NCI-H345 treated with DMSO at 0.1 percent for 48 hours (cell line): ENCODE data around the gene PTGIS.

ENCODE experiments used
- DNase-seq: peaks from one replicate; lab custom pipeline; 2025; ENCODE audit not compliant: unreplicated experiment; lab: John Stamatoyannopoulos, UW

Gene PTGIS

DNA sequence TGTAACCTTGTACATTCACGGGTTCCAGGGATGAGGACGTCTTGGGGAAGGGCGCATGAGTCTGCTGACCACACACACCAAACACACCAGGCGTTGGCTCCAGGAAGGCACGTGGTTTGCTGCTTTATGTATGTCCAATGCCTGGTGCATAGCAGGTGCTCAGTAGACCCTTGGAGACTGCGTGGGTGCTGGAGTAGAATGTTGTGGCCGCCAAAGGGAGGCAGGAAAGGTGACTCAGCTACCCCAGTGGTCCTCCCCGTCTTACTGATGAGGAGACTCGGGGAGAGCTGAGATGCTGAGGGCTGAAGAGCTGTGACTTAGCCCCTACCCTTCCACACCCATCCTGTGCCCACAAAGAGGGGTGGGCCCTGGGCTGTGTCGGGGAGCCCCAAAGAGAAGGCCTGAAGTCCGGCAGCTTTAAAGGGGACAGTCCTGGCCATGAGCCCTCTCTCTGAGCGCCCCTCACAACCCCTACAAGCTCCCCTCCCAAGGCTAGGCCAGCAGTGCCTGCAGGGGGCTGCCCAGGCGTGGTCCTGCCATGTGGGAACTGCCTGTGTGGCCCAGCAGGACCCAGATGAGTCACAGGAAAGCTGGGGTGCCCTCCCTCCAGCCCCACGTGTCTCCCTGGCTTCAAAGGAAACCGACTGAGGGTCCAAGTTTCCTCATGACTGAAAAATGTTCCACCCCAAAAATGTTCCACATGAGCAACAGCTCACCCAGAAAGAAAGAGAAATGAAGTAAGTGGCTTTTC, 28.0 kb upstream of the PTGIS start:
- no peak for DNase-seq

DNA sequence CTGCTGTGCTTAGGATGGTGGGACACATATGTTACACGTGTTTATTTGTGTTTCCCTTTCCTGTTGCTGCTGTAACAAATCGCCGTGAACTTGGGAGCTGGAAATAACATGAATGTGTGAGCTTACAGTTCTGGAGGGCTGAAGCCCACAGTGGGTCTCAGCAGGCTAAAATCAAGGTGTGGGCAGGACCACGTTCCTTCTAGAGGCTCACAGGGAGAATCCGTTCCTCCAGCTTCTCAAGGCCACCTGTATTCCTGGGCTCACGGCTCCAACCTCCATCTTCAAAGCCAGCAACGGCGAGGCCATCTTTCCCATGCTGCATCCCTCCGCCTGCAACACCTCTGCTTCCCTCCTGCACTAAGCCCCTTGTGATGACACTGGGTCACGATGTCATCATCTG, 27.4 kb upstream of the PTGIS start:
- DNase-seq: no peak

- no peak for DNase-seq
Measured at GRCh38 chr20:49594931-49595315, 27.0 kb upstream of the PTGIS start.

- no peak for DNase-seq
Measured at GRCh38 chr20:49594143-49594930, 26.4 kb upstream of the PTGIS start.

GRCh38 chr20:49593466-49594142, 25.7 kb upstream of the PTGIS start:
- no peak for DNase-seq

DNA sequence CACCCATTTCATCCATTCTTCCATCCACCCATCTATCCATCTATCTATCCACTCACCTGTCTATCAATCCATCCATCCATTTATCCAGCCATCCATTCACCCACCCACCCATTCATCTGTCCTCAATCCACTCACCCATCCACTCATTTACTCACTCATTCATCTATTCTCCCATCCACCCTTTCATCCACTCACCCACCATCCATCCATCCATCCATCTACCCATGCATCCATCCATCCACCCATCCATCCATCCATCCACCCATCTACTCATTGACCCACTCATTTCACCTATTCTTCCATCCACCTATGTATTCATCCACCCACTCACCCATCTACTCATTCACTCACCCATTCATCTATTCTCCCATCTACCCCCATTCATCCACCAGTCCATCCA, 24.2 kb upstream of the PTGIS start:
- no peak for DNase-seq

DNA sequence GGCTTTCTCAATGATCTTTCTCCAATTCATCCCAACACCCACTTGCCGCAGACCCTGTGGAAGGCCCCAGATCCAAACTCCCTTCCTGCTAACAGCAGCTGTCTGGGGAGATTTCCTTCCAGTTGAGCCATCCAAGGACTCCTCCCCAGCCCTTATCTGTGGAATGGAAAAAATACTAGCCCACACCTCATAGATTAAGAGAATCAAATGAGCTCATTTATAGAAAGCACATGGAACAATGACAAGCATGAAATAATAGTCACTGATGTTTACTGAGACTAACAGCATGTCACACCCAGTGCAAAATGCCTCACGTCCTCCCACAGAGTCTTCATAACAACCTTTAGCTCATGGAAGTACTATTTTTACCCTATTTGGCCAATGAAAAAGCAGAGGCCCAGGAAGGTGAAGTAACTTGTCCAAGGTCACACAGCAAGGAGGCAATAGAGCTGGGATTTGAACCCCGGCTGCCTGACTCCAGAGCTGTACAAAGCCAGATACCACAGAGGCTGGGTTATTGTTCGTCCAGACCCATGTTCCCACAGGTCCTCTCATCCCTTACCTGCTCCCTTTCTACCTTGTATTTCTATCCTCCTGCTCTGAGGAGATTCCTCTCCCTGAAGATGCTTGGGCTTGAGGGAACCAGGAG, 23.4 kb upstream of the PTGIS start:
- DNase-seq: no peak

DNA sequence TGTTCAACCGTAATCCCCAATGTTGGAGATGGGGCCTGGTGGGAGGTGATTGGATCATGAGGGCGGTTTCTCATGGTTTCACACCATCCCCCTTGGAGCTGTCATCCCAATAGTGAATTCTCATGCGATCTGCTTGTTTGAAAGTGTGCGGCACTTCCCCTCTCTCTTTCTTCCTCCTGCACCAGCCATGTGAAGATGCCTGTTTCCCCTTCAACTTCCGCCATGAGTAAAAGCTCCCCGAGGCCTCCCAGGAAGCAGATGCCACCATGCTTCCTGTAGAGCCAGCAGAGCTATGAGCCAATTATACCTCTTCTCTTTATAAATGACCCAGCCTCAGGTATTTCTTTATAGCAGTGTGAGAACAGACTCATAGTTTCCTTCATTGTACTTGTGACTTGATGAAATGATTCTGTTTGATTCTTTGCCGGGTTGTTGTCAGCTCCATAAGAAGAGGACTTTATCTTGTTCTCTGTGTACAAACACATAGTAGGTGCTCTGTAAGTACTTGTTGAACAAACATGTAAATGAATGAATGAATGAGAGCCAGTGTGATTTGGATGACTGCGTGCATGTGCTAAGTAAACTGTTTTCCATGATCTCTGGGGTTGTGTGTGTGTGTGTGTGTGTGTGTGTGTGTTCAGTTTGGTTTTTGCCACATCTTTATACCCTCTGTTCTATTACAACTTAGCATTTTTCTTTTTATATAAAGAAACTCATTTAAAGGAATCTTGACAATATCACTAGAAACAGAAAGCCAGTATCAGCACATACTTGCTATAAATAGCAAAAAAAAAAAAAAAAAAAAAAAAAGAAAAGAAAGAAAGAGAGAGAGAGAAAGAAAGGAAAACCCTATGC, 22.5 kb upstream of the PTGIS start:
- DNase-seq: no peak

- no peak for DNase-seq
Measured at GRCh38 chr20:49589747-49590146, 21.8 kb upstream of the PTGIS start.

DNA sequence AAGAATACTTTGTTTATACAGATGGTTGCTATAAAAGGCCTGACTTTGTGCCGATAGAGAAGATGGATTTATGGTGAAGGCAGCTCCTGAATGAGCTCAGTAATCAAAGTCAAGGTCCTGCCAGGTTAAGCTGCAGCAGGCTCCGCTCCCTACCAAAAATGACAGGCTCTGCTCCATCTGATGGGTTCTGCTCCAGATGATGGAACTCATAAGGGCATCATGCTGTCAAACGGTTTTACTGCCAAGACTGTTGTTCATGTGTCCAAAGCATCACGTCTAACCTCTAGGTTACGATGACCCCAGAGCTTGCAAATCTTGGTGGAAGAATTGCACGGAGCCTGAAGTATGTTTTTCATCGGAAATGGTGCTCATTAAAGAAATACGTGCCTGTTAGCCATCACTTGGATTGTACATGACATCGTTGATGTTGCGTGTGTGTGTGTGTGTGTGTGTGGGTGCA, 19.2 kb upstream of the PTGIS start:
- no peak for DNase-seq

GRCh38 chr20:49585585-49586245, 17.8 kb upstream of the PTGIS start:
- no peak for DNase-seq

DNA sequence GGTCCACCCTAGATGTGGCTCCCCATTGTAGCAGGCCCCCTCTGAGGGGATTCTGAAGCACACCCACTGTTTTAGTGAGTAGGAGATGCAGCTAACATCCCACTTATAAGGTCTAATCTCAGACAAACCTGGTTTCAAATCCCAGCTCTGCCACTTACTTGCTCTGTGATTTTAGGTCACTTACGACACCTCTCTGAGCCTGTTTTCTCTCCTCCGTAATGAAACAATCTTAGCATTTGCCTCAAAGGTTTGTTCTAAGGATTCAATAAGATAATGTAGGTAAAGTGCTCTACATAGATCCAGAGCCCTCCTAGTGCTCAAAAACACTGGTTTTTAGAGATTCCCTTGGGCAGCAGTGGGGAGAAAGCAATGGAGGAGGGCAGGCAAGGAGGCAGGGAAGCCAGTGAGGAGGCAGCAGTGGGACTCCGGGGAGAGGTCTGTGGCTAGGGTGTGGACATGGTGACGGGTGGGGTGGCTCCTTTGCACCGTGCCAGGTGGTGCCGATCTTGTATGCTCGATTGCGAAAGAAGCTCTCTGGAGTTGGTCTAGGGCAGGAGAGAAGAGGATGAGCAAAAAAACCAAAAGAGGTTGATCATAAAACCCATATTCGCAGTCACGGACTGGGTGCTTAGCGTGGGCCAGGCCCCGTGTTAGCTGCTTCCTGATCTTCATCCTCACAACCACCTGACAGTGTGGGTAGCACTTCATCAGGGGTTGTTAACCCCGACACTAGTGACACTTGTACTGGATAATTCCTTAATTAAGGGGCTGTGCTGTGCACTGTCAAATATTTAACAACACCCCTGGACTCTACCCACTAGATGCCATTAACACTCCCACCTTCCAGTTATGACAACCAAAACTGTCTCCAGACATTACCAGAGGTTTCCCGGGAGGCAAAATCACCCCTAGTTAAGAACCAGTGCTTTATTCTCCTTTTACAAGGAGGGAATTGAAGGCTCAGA, 16.8 kb upstream of the PTGIS start:
- DNase-seq: no peak

GRCh38 chr20:49583669-49584417, 15.9 kb upstream of the PTGIS start:
- no peak for DNase-seq

- DNase-seq: no peak
Measured at GRCh38 chr20:49583343-49583668, 15.4 kb upstream of the PTGIS start.

DNA sequence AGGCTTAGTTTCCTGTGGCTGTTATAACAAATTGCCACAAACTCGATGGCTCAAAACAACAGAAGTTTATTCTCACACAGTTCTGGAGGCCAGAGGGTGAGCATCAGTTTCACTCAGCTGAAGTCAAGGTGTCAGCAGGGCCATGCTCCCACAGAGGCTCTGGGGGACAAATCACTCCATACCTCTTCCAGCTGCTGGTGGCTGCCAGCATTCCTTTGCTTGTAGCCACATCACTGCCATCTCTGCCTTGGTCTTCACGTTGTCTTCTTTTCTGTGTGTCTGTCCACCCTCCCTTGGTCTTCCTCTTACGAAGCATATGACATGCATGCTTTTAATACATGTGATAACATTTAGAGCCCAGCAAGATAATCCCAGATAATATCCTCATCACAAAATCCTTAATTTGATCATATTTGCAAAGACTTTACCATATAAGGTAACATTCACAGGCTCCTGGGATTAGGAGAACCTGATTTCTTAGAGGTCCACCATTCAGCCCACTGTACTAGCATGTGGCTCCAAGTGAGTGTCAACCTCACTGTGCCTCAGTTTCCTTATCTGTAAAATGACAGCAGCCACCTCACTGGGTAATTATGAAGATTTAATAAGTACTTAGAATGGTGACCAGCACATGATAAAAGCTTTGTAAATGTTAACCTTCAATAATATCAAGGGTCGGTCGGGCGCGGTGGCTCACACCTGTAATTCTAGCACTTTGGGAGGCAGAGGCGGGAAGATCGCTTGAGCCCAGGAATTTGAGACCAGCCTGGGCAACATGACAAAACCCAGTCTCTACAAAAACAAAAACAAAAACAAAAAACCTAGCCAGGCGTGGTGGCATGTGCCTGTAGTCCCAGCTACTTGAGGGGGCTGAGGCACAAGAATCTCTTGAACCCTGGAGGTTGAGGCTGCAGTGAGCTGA, 14.7 kb upstream of the PTGIS start:
- DNase-seq: no peak

DNA sequence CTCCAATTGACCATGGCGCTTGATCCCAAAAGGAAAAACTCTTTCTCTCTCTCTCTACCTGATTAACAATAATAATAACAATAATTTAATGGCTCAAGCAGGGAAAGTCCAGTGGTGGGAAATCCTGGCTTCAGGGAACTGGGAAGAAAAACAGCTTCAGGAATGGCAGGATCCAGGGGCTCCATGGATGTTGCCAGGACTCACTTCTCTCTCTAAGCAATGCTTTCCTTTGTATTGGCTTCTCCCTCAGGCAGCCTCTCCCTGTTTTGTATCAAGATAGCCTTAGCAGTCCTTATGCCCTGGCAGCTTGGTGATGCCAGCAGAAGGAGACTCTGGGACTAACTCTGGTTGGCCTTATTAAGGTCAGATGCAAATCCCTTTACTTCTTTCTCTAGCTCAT, 13.5 kb upstream of the PTGIS start:
- no peak for DNase-seq

DNA sequence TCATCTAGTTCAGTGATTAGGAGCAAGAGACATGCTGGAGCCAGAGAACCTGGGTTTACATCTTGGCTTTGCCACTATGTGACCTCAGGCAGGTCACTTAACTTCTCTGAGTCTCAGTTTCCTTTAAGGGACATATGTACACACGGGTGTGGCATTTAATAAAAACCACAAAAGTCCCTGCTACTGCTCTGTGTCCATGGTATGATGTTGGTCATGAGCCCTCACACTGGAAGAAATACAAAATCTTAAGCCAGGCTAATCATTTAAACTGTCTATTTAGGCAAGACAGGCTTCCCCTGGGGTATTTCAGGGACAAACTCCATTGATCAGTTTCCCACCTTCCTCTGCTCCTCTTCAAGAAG, 12.9 kb upstream of the PTGIS start:
- DNase-seq: no peak
